H1 (cell line): ENCODE results near the gene MAGI2.

Experiments used
- CHD1 ChIP-seq: IDR thresholded peaks from 2 replicates; pipeline ENCODE4 v1.6.1; 2012; ENCODE audit warnings: low read depth, low read length, improper control_type of control experiment
- EP300 ChIP-seq, 2 experiments: IDR thresholded peaks; 1 replicate in 1 of 2; 2 replicates in 1 of 2; pipeline ENCODE4 v1.6.1; 2011 to 2012; ENCODE audit warnings: low read depth in 2 of 2, low read length in 2 of 2, mild to moderate bottlenecking in 2 of 2, borderline replicate concordance in 1 of 2, inconsistent platforms in 1 of 2, moderate library complexity in 1 of 2
- EZH2 ChIP-seq: fragments of 200-600 bp; sonication (generic); IDR thresholded peaks from 2 replicates; pipeline ENCODE4 v1.7.1; 2012; ENCODE audit warnings: low read depth, mild to moderate bottlenecking, moderate library complexity, low read length, inconsistent platforms; ENCODE audit not compliant: severe bottlenecking
- HDAC2 ChIP-seq, 2 experiments: fragments of 300-600 bp in 1 of 2; sonication (generic) in 1 of 2; IDR thresholded peaks; 2 replicates each; pipeline ENCODE4 v1.6.1; 2011 to 2012; ENCODE audit warnings: low read depth in 2 of 2, low read length in 2 of 2, mild to moderate bottlenecking in 2 of 2, moderate library complexity in 2 of 2, borderline replicate concordance in 1 of 2, inconsistent platforms in 1 of 2
- JUND ChIP-seq: IDR thresholded peaks from 2 replicates; pipeline ENCODE4 v1.6.1; 2011; ENCODE audit warnings: mild to moderate bottlenecking, improper control_type of control experiment, low read length
- KDM1A ChIP-seq: fragments of 200-600, 300-600 bp; sonication (generic); IDR thresholded peaks from 2 replicates; pipeline ENCODE4 v1.7.1; 2016; ENCODE audit warnings: mild to moderate bottlenecking, low read length, borderline replicate concordance
- RFX5 ChIP-seq: IDR thresholded peaks from 2 replicates; pipeline ENCODE4 v1.6.1; 2011; ENCODE audit warnings: low read depth, low read length, improper control_type of control experiment, borderline replicate concordance
- SIX5 ChIP-seq: IDR thresholded peaks from 2 replicates; pipeline ENCODE4 v1.6.1; 2011; ENCODE audit warnings: mild to moderate bottlenecking, low read depth, low read length
- SP1 ChIP-seq: IDR thresholded peaks from 2 replicates; pipeline ENCODE4 v1.6.1; 2011; ENCODE audit warnings: low read depth, low read length
- SRF ChIP-seq: IDR thresholded peaks from 2 replicates; pipeline ENCODE4 v1.6.1; 2011; ENCODE audit warnings: mild to moderate bottlenecking, low read depth, low read length, moderate library complexity
- TBP ChIP-seq: IDR thresholded peaks from 2 replicates; pipeline ENCODE4 v1.6.1; 2011; ENCODE audit warnings: low read depth, low read length, improper control_type of control experiment
- TF ChIP-seq, protein P1 (sequence below), 3 experiments: IDR thresholded peaks; 1 replicate in 2 of 3; 2 replicates in 1 of 3; pipeline versions ENCODE4 v1.5.1 to v1.6.1; 2011; ENCODE audit warnings: low read length in 3 of 3, mild to moderate bottlenecking in 3 of 3, inconsistent platforms in 2 of 3, low read depth in 1 of 3, moderate library complexity in 1 of 3; ENCODE audit not compliant: insufficient read depth in 1 of 3; ENCODE audit errors: control extremely low read depth in 1 of 3
- TF ChIP-seq, protein P2 (sequence below): IDR thresholded peaks from 2 replicates; pipeline ENCODE4 v1.6.1; 2012; ENCODE audit warnings: inconsistent platforms

DNA sequence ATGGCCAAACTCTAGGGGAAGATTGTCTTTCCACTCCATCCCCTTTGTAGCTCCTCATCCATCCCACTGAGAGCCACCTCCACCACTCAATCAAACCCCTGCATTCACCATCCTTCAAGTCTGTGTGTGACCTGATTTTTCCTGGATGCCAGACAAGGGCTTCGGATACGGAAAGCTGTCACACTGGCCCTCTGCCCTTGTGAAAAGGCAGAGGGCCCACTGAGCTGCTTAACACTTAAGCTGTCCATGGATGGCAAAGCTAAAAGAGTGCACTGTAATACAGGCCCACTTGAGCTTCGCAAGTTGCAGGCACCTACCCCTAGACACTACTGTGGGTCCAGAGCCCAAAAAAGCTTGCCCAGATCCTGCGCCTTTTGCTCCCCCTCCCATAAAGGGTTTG lies 237.2 kb downstream of the MAGI2 start:
- TF ChIP-seq SIX5 (no peak), RFX5 (no peak), TBP (no peak), CHD1 (no peak), JUND (no peak), SRF (no peak), SP1 (no peak), KDM1A (no peak), HDAC2 (IDR thresholded peaks at IDR 0.05; ENCODE audit: borderline replicate concordance in 1 of 2, low read depth in 2 of 2, low read length in 2 of 2) (no peak), EP300 (IDR thresholded peaks at IDR 0.05; ENCODE audit: borderline replicate concordance in 1 of 2, low read depth in 2 of 2, low read length in 2 of 2) (no peak), EZH2 (no peak)
- TF ChIP-seq, protein P1, sequence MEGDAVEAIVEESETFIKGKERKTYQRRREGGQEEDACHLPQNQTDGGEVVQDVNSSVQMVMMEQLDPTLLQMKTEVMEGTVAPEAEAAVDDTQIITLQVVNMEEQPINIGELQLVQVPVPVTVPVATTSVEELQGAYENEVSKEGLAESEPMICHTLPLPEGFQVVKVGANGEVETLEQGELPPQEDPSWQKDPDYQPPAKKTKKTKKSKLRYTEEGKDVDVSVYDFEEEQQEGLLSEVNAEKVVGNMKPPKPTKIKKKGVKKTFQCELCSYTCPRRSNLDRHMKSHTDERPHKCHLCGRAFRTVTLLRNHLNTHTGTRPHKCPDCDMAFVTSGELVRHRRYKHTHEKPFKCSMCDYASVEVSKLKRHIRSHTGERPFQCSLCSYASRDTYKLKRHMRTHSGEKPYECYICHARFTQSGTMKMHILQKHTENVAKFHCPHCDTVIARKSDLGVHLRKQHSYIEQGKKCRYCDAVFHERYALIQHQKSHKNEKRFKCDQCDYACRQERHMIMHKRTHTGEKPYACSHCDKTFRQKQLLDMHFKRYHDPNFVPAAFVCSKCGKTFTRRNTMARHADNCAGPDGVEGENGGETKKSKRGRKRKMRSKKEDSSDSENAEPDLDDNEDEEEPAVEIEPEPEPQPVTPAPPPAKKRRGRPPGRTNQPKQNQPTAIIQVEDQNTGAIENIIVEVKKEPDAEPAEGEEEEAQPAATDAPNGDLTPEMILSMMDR (IDR thresholded peaks at IDR 0.05; ENCODE audit: control extremely low read depth in 1 of 3, insufficient read depth in 1 of 3, low read depth in 1 of 3, low read length in 3 of 3) = no peak
- TF ChIP-seq, protein P2, sequence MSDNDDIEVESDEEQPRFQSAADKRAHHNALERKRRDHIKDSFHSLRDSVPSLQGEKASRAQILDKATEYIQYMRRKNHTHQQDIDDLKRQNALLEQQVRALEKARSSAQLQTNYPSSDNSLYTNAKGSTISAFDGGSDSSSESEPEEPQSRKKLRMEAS = no peak
